Kidney (tissue), 14 donors: Measurements from ENCODE around the gene GNS. TPM values are rescaled to one million over a fixed set of nuclear protein-coding genes. Genes with fewer than 3 reads are reported as not detected.

Source experiments
- DNase-seq, 5 donors: peaks; one replicate each; pipeline ENCODE4 v3.0.0-alpha.2; 2013 to 2020
- FAIRE-seq: peaks from 2 replicates; lab custom pipeline; 2012; peaks lifted over from hg19 to GRCh38; lab: Jason Lieb, UNC
- H3K27ac ChIP-seq, 2 donors: one replicate each; pipeline ENCODE4 v1.7.0; 2013; ENCODE audit warnings: low read depth in 2 of 2, low read length in 2 of 2, inconsistent platforms in 1 of 2
- H3K27me3 ChIP-seq: one replicate; pipeline ENCODE4 v1.7.1; 2013; ENCODE audit warnings: low read length, inconsistent platforms; ENCODE audit not compliant: control insufficient read depth, insufficient read depth
- H3K36me3 ChIP-seq, 3 donors: one replicate each; pipeline versions ENCODE4 v1.7.0 to v1.7.1; 2013; ENCODE audit warnings: low read length in 3 of 3, control low read depth in 1 of 3, inconsistent platforms in 1 of 3; ENCODE audit not compliant: insufficient read depth in 3 of 3, control insufficient read depth in 2 of 3
- H3K4me1 ChIP-seq, 3 donors: one replicate each; pipeline versions ENCODE4 v1.7.0 to v1.7.1; 2013; ENCODE audit warnings: low read length in 3 of 3, inconsistent platforms in 1 of 3, low read depth in 1 of 3; ENCODE audit not compliant: control insufficient read depth in 2 of 3, insufficient read depth in 2 of 3
- H3K4me3 ChIP-seq, 3 donors: one replicate each; pipeline versions ENCODE4 v1.7.0 to v1.8.1; 2013; ENCODE audit warnings: low read length in 3 of 3, control low read depth in 1 of 3, inconsistent platforms in 1 of 3
- H3K9ac ChIP-seq, 3 donors: one replicate each; pipeline versions ENCODE4 v1.7.0 to v1.7.1; 2013; ENCODE audit warnings: low read length in 3 of 3, control low read depth in 1 of 3, inconsistent platforms in 1 of 3
- H3K9me3 ChIP-seq, 3 donors: one replicate each; pipeline versions ENCODE4 v1.7.0 to v1.7.1; 2013; ENCODE audit warnings: low read length in 3 of 3, control low read depth in 1 of 3, inconsistent platforms in 1 of 3; ENCODE audit not compliant: control insufficient read depth in 2 of 3, insufficient read depth in 1 of 3
- CTCF ChIP-seq: IDR thresholded peaks from 3 replicates; pipeline ENCODE4 v1.5.1; 2012; ENCODE audit warnings: mild to moderate bottlenecking, moderate library complexity, borderline replicate concordance; ENCODE audit not compliant: insufficient read depth; ENCODE audit errors: extremely low read depth
- intact Hi-C: fragments of 100-400 bp; cut with DNase I; formaldehyde crosslinking; loops from one replicate; pipeline ENCODE4 v1.11.1; 2022
- polyA plus RNA-seq: library from polyadenylated mRNA; stranded (reverse); fragments of 350-450 nt; fragmentation: Illumina TruSeq; extraction: RNeasy Lipid Tissue Mini Kit (QIAGEN cat#74804); gene quantifications from one replicate; pipeline ENCODE4 v1.2.3, GENCODE V29; 2014; ENCODE audit warnings: low read depth, low replicate concordance; ENCODE audit not compliant: insufficient read depth
- total RNA-seq: library from RNA; stranded (reverse); fragmentation: NEBNext Ultra II Directional; extraction: Animal tissue kit (Norgen Biotek cat#: 25700); gene quantifications from one replicate; pipeline ENCODE4 v1.2.1, GENCODE V29; 2021
- donor health status: control.
- donor health status: control.
- donor health status: control.
- donor health status: control.
- donor health status: control.
- donor health status: DM: yes; HTN: yes; CAD: no.
- donor health status: Normal renal cell carcinoma (clear cell type).

Gene GNS
- total and polyA plus RNA-seq, 2 donors from 2014 or later, result 108 to 215 TPM

DNA sequence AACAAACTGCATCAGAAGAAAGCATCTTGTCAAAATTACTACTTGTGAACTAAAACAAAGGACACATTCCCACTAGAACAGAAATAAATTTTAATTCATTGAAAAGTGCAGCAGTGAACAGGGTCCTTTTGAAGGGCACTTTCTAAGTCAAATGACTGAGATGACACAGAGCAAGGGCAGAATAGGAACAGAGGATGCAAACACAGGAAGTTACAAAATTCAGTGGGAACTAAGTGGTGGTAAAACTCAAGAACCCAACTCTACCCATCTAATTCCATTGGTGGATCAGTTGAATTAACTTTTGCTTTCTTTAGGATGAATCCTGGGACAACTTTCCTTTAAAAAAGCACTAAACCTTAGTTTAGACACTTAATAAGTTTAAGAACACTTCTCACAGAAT, 45.8 kb downstream of the GNS start:
- H3K27ac ChIP-seq, result no peak overlapping the region

DNA sequence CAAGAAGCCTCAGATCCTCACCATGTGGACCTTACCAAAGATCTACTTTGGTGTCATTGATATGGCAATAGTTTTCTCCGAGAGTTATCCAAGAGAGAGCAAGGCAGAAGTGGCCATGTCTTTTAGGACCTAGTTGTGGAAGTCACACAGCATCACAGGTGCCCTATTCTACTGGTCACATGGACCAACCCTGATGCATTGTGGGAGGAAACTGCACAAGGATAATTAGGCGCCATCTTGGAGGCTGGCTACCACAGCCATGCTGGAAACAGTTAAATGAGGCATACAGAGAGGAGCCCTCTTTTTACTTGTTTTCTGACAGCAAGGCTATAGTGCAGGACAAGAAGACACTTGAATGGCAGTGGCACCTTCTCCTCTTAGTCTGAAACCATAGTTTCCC, 49.8 kb downstream of the GNS start:
- Histone ChIP-seq H3K9ac (no peak overlapping the region), H3K36me3 (peaks cover 0 to 10% (median 2%) of the 10 kb centered on the region in 3 donors), H3K9me3 (no peaks in the 10 kb centered on the region), H3K4me3 (no peak overlapping the region), H3K27me3 (no peaks in the 10 kb centered on the region), H3K27ac (no peak overlapping the region), H3K4me1 (no peaks in the 10 kb centered on the region)
- FAIRE-seq (no peak), DNase-seq (no peak)
- no peak for TF ChIP-seq CTCF
- intact Hi-C loops, result no loop called here

More for the DNA sequence above, 45.8 kb downstream of the GNS start:
- H3K4me3 ChIP-seq, result no peak overlapping the region
- TF ChIP-seq CTCF, result no peak
- no peak for FAIRE-seq
- H3K27me3 ChIP-seq, result no peaks in the 10 kb centered on the region
- no peaks in the 10 kb centered on the region for H3K4me1 ChIP-seq
- no peak overlapping the region for H3K9ac ChIP-seq
- DNase-seq, result no peak
- H3K9me3 ChIP-seq, result no peaks in the 10 kb centered on the region
- intact Hi-C loops, result no loop called here
- peaks cover 0 to 27% (median 13%) of the 10 kb centered on the region in 3 donors for H3K36me3 ChIP-seq

- H3K27me3 ChIP-seq, result no peaks in the 10 kb centered on the region
- intact Hi-C loops, result no loop called here
- H3K36me3 ChIP-seq, result no peaks in the 10 kb centered on the region
- H3K4me1 ChIP-seq, result no peaks in the 10 kb centered on the region
- DNase-seq, result no peak
- H3K9ac ChIP-seq, result no peak overlapping the region
- TF ChIP-seq CTCF, result no peak
- no peak overlapping the region for H3K4me3 ChIP-seq
- FAIRE-seq, result no peak
- H3K27ac ChIP-seq, result no peak overlapping the region
- H3K9me3 ChIP-seq, result no peaks in the 10 kb centered on the region
Observed at GRCh38 chr12:64707926-64708325, 51.3 kb downstream of the GNS start.

GRCh38 chr12:64707362-64707761, 51.8 kb downstream of the GNS start:
- no peak for TF ChIP-seq CTCF
- FAIRE-seq (no peak), DNase-seq (no peak)
- H3K36me3 ChIP-seq, result no peaks in the 10 kb centered on the region
- no peaks in the 10 kb centered on the region for H3K27me3 ChIP-seq
- no peaks in the 10 kb centered on the region for H3K4me1 ChIP-seq
- no peak overlapping the region for H3K9ac ChIP-seq
- intact Hi-C loops, result no loop called here
- no peaks in the 10 kb centered on the region for H3K9me3 ChIP-seq
- H3K4me3 ChIP-seq, result no peak overlapping the region
- no peak overlapping the region for H3K27ac ChIP-seq
